RWPE1 (cell line): Measurements from ENCODE around the gene SRGAP3.

Experiments
- CTCF ChIA-PET: fragments of 350-600 bp; sonication (Branson Sonifier 250); formaldehyde crosslinking; extraction: SDS; loops from one replicate; lab custom pipeline; 2021; lab: Yijun Ruan, JAX
- POLR2A ChIA-PET: fragments of 400-600 bp; formaldehyde crosslinking; extraction: SDS; loops from one replicate; lab custom pipeline; 2020; ENCODE audit warnings: antibody characterized with exemption; ENCODE audit not compliant: low non-redundant PET; lab: Yijun Ruan, JAX
- DNase-seq: peaks from one replicate; pipeline ENCODE4 v3.0.0; 2012; ENCODE audit warnings: low spot score
- H3K27ac ChIP-seq: fragments of 450-650 bp; 2 replicates; pipeline ENCODE4 v1.5.1; 2017
- TF ChIP-seq, protein P1 (sequence below): fragments of 450-650 bp; conservative IDR thresholded peaks from 2 replicates; pipeline ENCODE4 v1.5.1; 2017; ENCODE audit warnings: low read depth, mild to moderate bottlenecking

Gene SRGAP3

DNA sequence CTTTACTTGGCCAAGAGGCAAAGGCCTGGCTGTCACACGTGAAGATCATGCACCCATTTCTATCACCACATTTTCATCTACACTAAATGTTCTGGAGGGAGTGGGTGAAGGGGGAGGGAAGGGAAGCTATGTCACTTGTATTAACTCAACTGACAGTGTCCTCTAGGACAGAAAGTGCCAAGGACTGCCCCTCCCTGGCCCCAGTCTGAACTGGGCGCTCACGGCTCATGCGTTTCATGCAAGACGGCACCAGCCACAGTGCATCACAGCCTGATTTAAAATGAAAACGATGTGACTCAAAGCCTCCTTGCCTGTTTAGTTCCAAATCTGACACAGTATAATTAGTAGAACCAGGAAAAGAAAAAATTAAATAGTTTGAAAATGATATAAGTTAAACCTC, 265.4 kb downstream of the SRGAP3 start:
- TF ChIP-seq, protein P1, sequence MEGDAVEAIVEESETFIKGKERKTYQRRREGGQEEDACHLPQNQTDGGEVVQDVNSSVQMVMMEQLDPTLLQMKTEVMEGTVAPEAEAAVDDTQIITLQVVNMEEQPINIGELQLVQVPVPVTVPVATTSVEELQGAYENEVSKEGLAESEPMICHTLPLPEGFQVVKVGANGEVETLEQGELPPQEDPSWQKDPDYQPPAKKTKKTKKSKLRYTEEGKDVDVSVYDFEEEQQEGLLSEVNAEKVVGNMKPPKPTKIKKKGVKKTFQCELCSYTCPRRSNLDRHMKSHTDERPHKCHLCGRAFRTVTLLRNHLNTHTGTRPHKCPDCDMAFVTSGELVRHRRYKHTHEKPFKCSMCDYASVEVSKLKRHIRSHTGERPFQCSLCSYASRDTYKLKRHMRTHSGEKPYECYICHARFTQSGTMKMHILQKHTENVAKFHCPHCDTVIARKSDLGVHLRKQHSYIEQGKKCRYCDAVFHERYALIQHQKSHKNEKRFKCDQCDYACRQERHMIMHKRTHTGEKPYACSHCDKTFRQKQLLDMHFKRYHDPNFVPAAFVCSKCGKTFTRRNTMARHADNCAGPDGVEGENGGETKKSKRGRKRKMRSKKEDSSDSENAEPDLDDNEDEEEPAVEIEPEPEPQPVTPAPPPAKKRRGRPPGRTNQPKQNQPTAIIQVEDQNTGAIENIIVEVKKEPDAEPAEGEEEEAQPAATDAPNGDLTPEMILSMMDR: no peak
- POLR2A ChIA-PET: no interaction called here
- no peak overlapping the region for H3K27ac ChIP-seq
- CTCF ChIA-PET: no interaction called here
- no peak for DNase-seq

DNA sequence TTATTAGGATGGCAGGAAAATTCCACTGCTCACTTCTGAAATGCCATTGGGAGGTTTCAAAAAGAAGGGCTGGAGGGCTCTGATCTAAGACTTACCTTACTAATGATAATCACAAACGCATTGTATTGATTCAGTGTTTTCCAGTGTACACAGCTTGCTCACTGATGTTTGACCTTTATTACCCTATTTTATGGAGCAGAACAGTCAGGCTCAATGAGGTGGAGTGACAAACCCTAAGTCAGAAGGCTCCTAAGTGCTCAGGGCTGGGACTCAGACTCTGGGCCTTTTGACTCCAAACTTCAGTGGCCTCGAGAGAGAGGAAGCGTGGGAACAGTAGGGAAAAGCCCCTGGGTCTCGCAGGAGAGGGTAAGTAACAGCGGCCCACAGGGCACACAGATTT, 265.9 kb downstream of the SRGAP3 start:
- TF ChIP-seq, protein P1: no peak
- no peak overlapping the region for H3K27ac ChIP-seq
- POLR2A ChIA-PET: no interaction called here
- no peak for DNase-seq
- CTCF ChIA-PET: no interaction called here

DNA sequence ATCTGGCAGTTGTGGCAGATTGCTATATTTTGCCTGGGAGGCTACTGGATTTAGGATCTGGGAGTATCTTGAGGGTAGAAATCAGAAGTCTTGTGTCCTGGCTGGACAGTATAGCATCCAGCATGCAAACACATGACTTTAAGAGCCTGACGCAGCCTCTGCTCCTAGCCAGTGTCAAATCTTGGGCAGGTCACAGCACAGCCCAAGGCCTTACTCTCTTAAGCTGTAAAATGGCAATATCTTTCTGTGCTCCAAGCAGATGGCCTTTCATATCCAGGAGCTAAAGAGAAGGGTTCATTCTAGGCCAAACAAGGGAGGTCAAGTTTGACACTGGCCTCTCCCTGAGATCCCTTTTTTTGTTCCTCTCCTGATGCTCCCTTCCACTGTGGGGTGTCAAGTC, 266.4 kb downstream of the SRGAP3 start:
- ChIA-PET CTCF (no interaction called here), POLR2A (no interaction called here)
- TF ChIP-seq, protein P1: no peak
- DNase-seq: no peak
- no peak overlapping the region for H3K27ac ChIP-seq

DNA sequence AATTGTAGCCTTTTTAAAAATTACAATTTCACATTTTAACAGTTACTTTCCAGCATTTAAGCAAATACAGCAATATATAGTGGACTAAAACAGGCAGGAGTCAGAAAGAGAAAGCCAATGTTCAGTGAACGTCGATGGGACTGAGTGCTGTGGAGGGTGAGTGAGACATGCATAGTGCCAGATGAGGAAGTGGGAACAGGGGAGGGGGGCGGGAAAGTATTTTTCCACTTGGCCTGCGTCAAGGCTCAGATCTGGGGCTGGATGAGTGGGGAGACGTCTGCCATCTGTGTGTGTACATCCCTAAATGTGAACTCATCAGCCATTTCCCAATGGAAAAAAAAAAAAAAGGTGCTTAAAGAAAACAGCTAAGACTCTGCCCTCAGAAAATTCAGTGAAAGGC, 266.9 kb downstream of the SRGAP3 start:
- ChIA-PET POLR2A (no interaction called here), CTCF (no interaction called here)
- H3K27ac ChIP-seq: no peak overlapping the region
- DNase-seq: no peak
- TF ChIP-seq, protein P1: no peak

DNA sequence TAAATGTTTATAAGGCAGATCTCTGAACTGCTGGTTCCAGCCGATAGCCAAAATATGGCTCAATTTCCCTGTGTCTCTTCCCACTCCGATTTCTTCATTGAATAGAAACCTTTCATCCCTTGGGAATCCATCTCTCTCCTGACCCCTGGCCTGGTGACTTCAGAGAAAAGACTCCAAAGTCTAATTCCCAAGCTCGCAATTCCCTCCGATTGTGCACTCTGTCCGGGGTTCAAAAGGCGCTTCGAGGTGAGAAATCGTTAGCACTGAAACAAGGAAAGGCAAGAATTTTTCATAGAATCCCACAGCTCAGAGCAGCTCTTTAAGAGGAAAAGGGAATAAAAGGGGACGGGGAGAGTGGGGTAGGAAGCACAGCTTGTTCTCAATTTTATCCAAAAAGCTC, 267.7 kb downstream of the SRGAP3 start:
- ChIA-PET POLR2A (no interaction called here), CTCF (no interaction called here)
- no peak overlapping the region for H3K27ac ChIP-seq

DNA sequence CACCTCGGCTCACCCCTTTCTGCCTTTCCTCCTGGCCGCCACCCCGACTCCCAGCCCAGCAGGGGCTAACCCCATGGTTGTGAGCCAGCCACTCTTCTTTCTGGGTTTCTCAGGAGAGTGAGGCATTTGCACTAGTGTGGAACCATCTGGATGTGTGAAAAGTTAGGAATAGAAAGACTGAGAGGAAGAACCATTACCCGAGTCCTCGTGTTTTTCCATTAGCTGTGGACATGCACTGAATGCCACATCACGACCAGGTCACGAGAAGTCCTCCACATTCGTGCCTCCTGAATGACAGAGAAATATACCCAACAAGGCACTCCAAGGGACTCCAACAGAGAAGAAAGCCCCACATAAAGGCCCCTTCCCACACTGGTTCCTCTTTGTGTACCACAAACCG, 268.1 kb downstream of the SRGAP3 start:
- ChIA-PET CTCF (no interaction called here), POLR2A (no interaction called here)
- H3K27ac ChIP-seq: no peak overlapping the region
- TF ChIP-seq, protein P1: no peak
- DNase-seq: no peak

More for the DNA sequence above, 267.7 kb downstream of the SRGAP3 start:
- DNase-seq: no peak
- TF ChIP-seq, protein P1: no peak

DNA sequence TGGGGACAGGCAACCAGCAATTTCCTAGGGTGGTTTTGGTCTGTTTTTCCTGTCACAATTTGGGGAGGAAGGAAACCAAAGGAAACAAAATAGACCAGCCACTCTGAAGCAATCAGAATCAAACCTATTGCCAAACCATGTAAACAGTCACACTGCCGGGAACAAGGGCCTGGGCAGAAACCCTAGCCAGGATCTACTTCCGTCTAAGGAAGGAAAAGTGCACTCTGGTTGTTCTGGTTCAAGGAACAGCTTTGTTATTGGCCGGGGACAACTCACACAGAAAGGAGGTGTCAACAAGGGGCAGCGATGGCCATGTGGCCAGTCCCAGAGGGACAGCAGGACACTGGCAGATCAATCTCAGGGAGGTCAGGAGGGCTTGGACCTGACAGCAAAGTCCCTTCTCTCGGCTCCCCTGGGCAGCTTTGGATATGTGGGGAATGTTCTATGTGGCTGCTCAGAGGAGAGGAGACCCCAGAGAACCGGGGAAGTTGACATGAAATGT, 268.6 kb downstream of the SRGAP3 start:
- ChIA-PET POLR2A (no interaction called here), CTCF (interaction anchor here (1.0 kb wide), 1 partner anchor 117 kb away, joined by 4 read pairs; no protein-coding TSS in a partner anchor)
- DNase-seq: no peak
- no peak overlapping the region for H3K27ac ChIP-seq
- TF ChIP-seq, protein P1: no peak
